Measurements from ENCODE around the gene RNU4-1.
"Not testable (repeated sequence)": the region's sequence is repeated elsewhere in the genome, so short reads cannot be mapped to it uniquely, and the experiment has no call there.

The RNU4-1 gene

GRCh38 chr12:120251364-120252070, 41.5 kb downstream of the RNU4-1 start:
- H4K8ac ChIP-seq (ENCODE audit: low read depth, low read length); H3K36me3 ChIP-seq (ENCODE audit: control insufficient read depth, insufficient read depth, low read length); H3K9ac ChIP-seq (ENCODE audit: low read length); H3K23ac ChIP-seq (ENCODE audit: low read length); H2BK120ac ChIP-seq (ENCODE audit: low read depth, low read length); H3K4ac ChIP-seq (ENCODE audit: low read depth, low read length); H3K18ac ChIP-seq (ENCODE audit: low read length); H3K27ac ChIP-seq (ENCODE audit: low read depth, low read length); DNase-seq; H3K4me2 ChIP-seq (ENCODE audit: low read length); H2BK5ac ChIP-seq (ENCODE audit: low read length); H2AK5ac ChIP-seq (ENCODE audit: low read length); H4K5ac ChIP-seq (ENCODE audit: low read length); H3K56ac ChIP-seq (ENCODE audit: low read length); H3K4me3 ChIP-seq (ENCODE audit: low read length); H2BK15ac ChIP-seq (replicated peaks; ENCODE audit: low read depth); H3K27me3 ChIP-seq (ENCODE audit: insufficient read depth, low read length, poor library complexity): not testable (repeated sequence)
- H3K79me1 ChIP-seq (ENCODE audit: low read length), result peaks cover 27% of the 10 kb centered on the region
- no CpG with 5 or more reads among the region's 12 CpGs for WGBS (ENCODE audit: extremely low coverage, insufficient coverage, low lambda C conversion rate)
- peaks cover 22% of the 10 kb centered on the region for H3K4me1 ChIP-seq (ENCODE audit: control insufficient read depth, low read depth, low read length)
- peaks cover 81% of the 10 kb centered on the region for H3K79me2 ChIP-seq (ENCODE audit: control insufficient read depth, insufficient read depth, low read length)

DNA sequence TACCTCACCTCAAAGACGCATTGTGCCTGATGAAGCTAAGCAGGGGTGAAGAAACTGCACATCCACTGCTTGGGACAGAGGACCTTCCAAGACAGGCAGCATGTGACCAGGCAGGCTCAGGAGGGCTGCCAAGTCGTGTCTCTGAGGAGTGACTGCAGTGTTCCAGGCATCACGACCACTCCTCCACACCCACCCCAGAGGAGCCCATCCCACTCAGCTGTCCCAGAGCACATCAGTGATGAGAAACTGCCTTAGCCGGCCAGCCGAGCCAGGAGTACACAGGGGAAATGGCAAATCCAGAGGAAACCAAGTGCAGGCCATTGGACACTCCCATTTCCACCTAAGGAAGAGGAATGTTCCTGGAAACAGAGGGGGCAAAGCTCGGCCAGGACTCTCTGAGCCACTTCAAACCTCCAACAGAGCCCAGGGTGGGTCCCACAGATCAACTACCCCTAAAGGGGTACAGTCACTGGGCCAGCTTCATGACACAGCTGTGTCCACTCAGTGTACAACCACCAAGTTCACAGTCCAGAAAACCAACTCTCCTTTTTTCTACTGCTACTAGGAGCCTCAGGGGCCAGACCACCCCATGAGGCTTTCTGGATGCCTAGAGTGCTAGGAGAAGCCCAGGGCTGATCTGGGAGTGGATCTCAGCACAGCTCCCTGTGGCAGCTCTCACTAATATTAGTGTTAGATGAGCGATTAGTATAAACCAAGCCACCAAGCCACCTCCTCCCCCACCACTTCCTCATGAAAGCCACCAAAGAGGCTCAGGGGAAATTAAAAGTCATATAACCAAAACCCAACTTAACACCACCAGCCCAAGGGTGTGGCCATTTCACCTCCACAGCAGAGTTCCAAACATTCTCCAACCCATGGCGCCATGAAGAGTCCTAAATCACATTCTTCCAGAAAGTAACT, 42.9 kb downstream of the RNU4-1 start:
- Histone ChIP-seq H3K4ac (ENCODE audit: low read depth, low read length) (no peak overlapping the region), H3K23ac (ENCODE audit: low read length) (no peak overlapping the region), H3K18ac (ENCODE audit: low read length) (no peak overlapping the region), H4K8ac (ENCODE audit: low read depth, low read length) (no peak overlapping the region), H2BK5ac (ENCODE audit: low read length) (peak overlapping the region; percentile 9), H2BK120ac (ENCODE audit: low read depth, low read length) (no peak overlapping the region), H3K27me3 (ENCODE audit: insufficient read depth, low read length, poor library complexity) (no peaks in the 10 kb centered on the region), H3K27ac (ENCODE audit: low read depth, low read length) (no peak overlapping the region), H4K5ac (ENCODE audit: low read length) (no peak overlapping the region), H2BK15ac (replicated peaks; ENCODE audit: low read depth) (no peak overlapping the region), H3K4me2 (ENCODE audit: low read length) (no peak overlapping the region), H3K36me3 (ENCODE audit: control insufficient read depth, insufficient read depth, low read length) (peaks cover 1% of the 10 kb centered on the region), H3K79me1 (ENCODE audit: low read length) (peaks cover 25% of the 10 kb centered on the region), H3K79me2 (ENCODE audit: control insufficient read depth, insufficient read depth, low read length) (peaks cover 76% of the 10 kb centered on the region), H3K9ac (ENCODE audit: low read length) (peak overlapping the region; percentile 9), H3K4me1 (ENCODE audit: control insufficient read depth, low read depth, low read length) (peaks cover 22% of the 10 kb centered on the region), H2AK5ac (ENCODE audit: low read length) (no peak overlapping the region), H3K4me3 (ENCODE audit: low read length) (no peak overlapping the region), H3K56ac (ENCODE audit: low read length) (peak overlapping the region; percentile 44)
- no CpG with 5 or more reads among the region's 8 CpGs for WGBS (ENCODE audit: extremely low coverage, insufficient coverage, low lambda C conversion rate)
- DNase-seq, result no peak

- H2BK120ac ChIP-seq (ENCODE audit: low read depth, low read length), result no peak overlapping the region
- H2BK15ac ChIP-seq (replicated peaks; ENCODE audit: low read depth), result no peak overlapping the region
- H3K36me3 ChIP-seq (ENCODE audit: control insufficient read depth, insufficient read depth, low read length), result no peaks in the 10 kb centered on the region
- H2BK5ac ChIP-seq (ENCODE audit: low read length), result peak overlapping the region; percentile 9
- no peak overlapping the region for H3K23ac ChIP-seq (ENCODE audit: low read length)
- H3K79me2 ChIP-seq (ENCODE audit: control insufficient read depth, insufficient read depth, low read length), result peaks cover 77% of the 10 kb centered on the region
- H2AK5ac ChIP-seq (ENCODE audit: low read length), result no peak overlapping the region
- no peak overlapping the region for H3K4ac ChIP-seq (ENCODE audit: low read depth, low read length)
- peaks cover 28% of the 10 kb centered on the region for H3K79me1 ChIP-seq (ENCODE audit: low read length)
- H3K9ac ChIP-seq (ENCODE audit: low read length), result no peak overlapping the region
- no peak overlapping the region for H3K4me3 ChIP-seq (ENCODE audit: low read length)
- H4K5ac ChIP-seq (ENCODE audit: low read length), result no peak overlapping the region
- no peak overlapping the region for H3K4me2 ChIP-seq (ENCODE audit: low read length)
- no peak overlapping the region for H3K18ac ChIP-seq (ENCODE audit: low read length)
- no CpG with 5 or more reads among the region's 4 CpGs for WGBS (ENCODE audit: extremely low coverage, insufficient coverage, low lambda C conversion rate)
- peaks cover 26% of the 10 kb centered on the region for H3K4me1 ChIP-seq (ENCODE audit: control insufficient read depth, low read depth, low read length)
- H3K56ac ChIP-seq (ENCODE audit: low read length), result peak overlapping the region; percentile 44
- no peak overlapping the region for H3K27ac ChIP-seq (ENCODE audit: low read depth, low read length)
- DNase-seq, result no peak
- H3K27me3 ChIP-seq (ENCODE audit: insufficient read depth, low read length, poor library complexity), result no peaks in the 10 kb centered on the region
- no peak overlapping the region for H4K8ac ChIP-seq (ENCODE audit: low read depth, low read length)
Measured at GRCh38 chr12:120249266-120249874, 43.7 kb downstream of the RNU4-1 start.

GRCh38 chr12:120247621-120248030, 45.4 kb downstream of the RNU4-1 start:
- H3K4me1 ChIP-seq (ENCODE audit: control insufficient read depth, low read depth, low read length), result peaks cover 26% of the 10 kb centered on the region

GRCh38 chr12:120247183-120247582, 45.9 kb downstream of the RNU4-1 start:
- H4K5ac ChIP-seq (ENCODE audit: low read length), result no peak overlapping the region
- no peaks in the 10 kb centered on the region for H3K36me3 ChIP-seq (ENCODE audit: control insufficient read depth, insufficient read depth, low read length)
- WGBS (ENCODE audit: extremely low coverage, insufficient coverage, low lambda C conversion rate), result no CpG with 5 or more reads among the region's 3 CpGs
- H3K27ac ChIP-seq (ENCODE audit: low read depth, low read length), result no peak overlapping the region
- no peak overlapping the region for H3K23ac ChIP-seq (ENCODE audit: low read length)
- no peak overlapping the region for H2BK15ac ChIP-seq (replicated peaks; ENCODE audit: low read depth)
- no peak for DNase-seq
- no peak overlapping the region for H3K18ac ChIP-seq (ENCODE audit: low read length)
- peaks cover 23% of the 10 kb centered on the region for H3K4me1 ChIP-seq (ENCODE audit: control insufficient read depth, low read depth, low read length)
- peaks cover 76% of the 10 kb centered on the region for H3K79me2 ChIP-seq (ENCODE audit: control insufficient read depth, insufficient read depth, low read length)
- no peak overlapping the region for H3K9ac ChIP-seq (ENCODE audit: low read length)
- no peak overlapping the region for H2BK5ac ChIP-seq (ENCODE audit: low read length)
- H3K27me3 ChIP-seq (ENCODE audit: insufficient read depth, low read length, poor library complexity), result no peaks in the 10 kb centered on the region
- no peak overlapping the region for H3K56ac ChIP-seq (ENCODE audit: low read length)
- H2BK120ac ChIP-seq (ENCODE audit: low read depth, low read length), result no peak overlapping the region
- no peak overlapping the region for H2AK5ac ChIP-seq (ENCODE audit: low read length)
- H3K4me3 ChIP-seq (ENCODE audit: low read length), result no peak overlapping the region
- no peak overlapping the region for H3K4me2 ChIP-seq (ENCODE audit: low read length)
- H3K4ac ChIP-seq (ENCODE audit: low read depth, low read length), result no peak overlapping the region
- H4K8ac ChIP-seq (ENCODE audit: low read depth, low read length), result no peak overlapping the region
- H3K79me1 ChIP-seq (ENCODE audit: low read length), result peaks cover 32% of the 10 kb centered on the region

More at GRCh38 chr12:120247621-120248030, 45.4 kb downstream of the RNU4-1 start:
- Histone ChIP-seq H3K27me3 (ENCODE audit: insufficient read depth, low read length, poor library complexity) (no peaks in the 10 kb centered on the region), H4K8ac (ENCODE audit: low read depth, low read length) (no peak overlapping the region), H2BK5ac (ENCODE audit: low read length) (no peak overlapping the region), H3K23ac (ENCODE audit: low read length) (no peak overlapping the region), H2AK5ac (ENCODE audit: low read length) (no peak overlapping the region), H4K5ac (ENCODE audit: low read length) (no peak overlapping the region), H2BK120ac (ENCODE audit: low read depth, low read length) (no peak overlapping the region), H3K4me3 (ENCODE audit: low read length) (no peak overlapping the region), H3K4ac (ENCODE audit: low read depth, low read length) (no peak overlapping the region), H3K27ac (ENCODE audit: low read depth, low read length) (no peak overlapping the region), H2BK15ac (replicated peaks; ENCODE audit: low read depth) (no peak overlapping the region), H3K79me1 (ENCODE audit: low read length) (peaks cover 34% of the 10 kb centered on the region), H3K79me2 (ENCODE audit: control insufficient read depth, insufficient read depth, low read length) (peaks cover 77% of the 10 kb centered on the region), H3K9ac (ENCODE audit: low read length) (no peak overlapping the region), H3K18ac (ENCODE audit: low read length) (no peak overlapping the region), H3K4me2 (ENCODE audit: low read length) (no peak overlapping the region), H3K56ac (ENCODE audit: low read length) (no peak overlapping the region), H3K36me3 (ENCODE audit: control insufficient read depth, insufficient read depth, low read length) (no peaks in the 10 kb centered on the region)
- WGBS (ENCODE audit: extremely low coverage, insufficient coverage, low lambda C conversion rate), result no CpG with 5 or more reads among the region's 6 CpGs
- no peak for DNase-seq

All from mesendoderm (in vitro differentiated cells).